ENCODE measurements around the gene LRRC25.

GRCh38 chr19:18415178-18415867, 17.9 kb upstream of the LRRC25 start:
- TF ChIP-seq, protein P1, sequence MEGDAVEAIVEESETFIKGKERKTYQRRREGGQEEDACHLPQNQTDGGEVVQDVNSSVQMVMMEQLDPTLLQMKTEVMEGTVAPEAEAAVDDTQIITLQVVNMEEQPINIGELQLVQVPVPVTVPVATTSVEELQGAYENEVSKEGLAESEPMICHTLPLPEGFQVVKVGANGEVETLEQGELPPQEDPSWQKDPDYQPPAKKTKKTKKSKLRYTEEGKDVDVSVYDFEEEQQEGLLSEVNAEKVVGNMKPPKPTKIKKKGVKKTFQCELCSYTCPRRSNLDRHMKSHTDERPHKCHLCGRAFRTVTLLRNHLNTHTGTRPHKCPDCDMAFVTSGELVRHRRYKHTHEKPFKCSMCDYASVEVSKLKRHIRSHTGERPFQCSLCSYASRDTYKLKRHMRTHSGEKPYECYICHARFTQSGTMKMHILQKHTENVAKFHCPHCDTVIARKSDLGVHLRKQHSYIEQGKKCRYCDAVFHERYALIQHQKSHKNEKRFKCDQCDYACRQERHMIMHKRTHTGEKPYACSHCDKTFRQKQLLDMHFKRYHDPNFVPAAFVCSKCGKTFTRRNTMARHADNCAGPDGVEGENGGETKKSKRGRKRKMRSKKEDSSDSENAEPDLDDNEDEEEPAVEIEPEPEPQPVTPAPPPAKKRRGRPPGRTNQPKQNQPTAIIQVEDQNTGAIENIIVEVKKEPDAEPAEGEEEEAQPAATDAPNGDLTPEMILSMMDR (IDR thresholded peaks at IDR 0.05 in 4 of 5, conservative IDR thresholded peaks at IDR 0.05 in 1 of 5): no peak
- no peak for TF ChIP-seq POLR2A (IDR thresholded peaks at IDR 0.05)
